Psoas muscle (tissue), 8 donors: ENCODE data around the gene DNM1L. TPM values are rescaled to one million over a fixed set of nuclear protein-coding genes. Genes with fewer than 3 reads are reported as not detected.

Experiments used
- ATAC-seq, 4 donors: fragments of 200-7000 bp; cut with Tn5 transposase; one replicate each; pipeline ENCODE4 v1.9.1; 2020; ENCODE audit warnings: moderate library complexity in 3 of 4, mild to moderate bottlenecking in 2 of 4
- DNase-seq, 2 donors: peaks; one replicate each; pipeline ENCODE4 v3.0.0-alpha.2; 2020
- H3K27ac ChIP-seq: fragments of 200-600 bp; one replicate; pipeline ENCODE4 v1.8.0; 2022
- H3K27me3 ChIP-seq, 3 donors: fragments of 200-600 bp in 1 of 3; one replicate each; pipeline versions ENCODE4 v1.6.1 to v1.8.0; 2013 to 2022; ENCODE audit warnings: low read length in 2 of 3, mild to moderate bottlenecking in 2 of 3, moderate library complexity in 1 of 3; ENCODE audit not compliant: insufficient read depth in 3 of 3
- H3K36me3 ChIP-seq, 2 donors: fragments of 200-600 bp in 1 of 2; one replicate each; pipeline versions ENCODE4 v1.6.1 to v1.8.0; 2013 to 2022; ENCODE audit warnings: low read depth in 1 of 2, mild to moderate bottlenecking in 1 of 2, moderate library complexity in 1 of 2; ENCODE audit not compliant: insufficient read depth in 1 of 2
- H3K4me1 ChIP-seq: fragments of 200-600 bp; one replicate; pipeline ENCODE4 v1.8.0; 2022
- H3K4me3 ChIP-seq: fragments of 200-600 bp; one replicate; pipeline ENCODE4 v1.8.0; 2022; ENCODE audit warnings: mild to moderate bottlenecking
- H3K9me3 ChIP-seq: fragments of 200-600 bp; one replicate; pipeline ENCODE4 v1.8.0; 2022
- CTCF ChIP-seq: fragments of 200-600 bp; IDR thresholded peaks from one replicate; pipeline ENCODE4 v1.8.0; 2022; ENCODE audit warnings: antibody characterized with exemption
- WGBS, 3 donors: extraction: QIAGEN DNeasy Blood & Tissue Kit; methylation state at CpG; one replicate each; pipeline versions ENCODE4 v1.1.6 to v1.1.7; 2013; 5-methylcytosine and 5-hydroxymethylcytosine counted together
- intact Hi-C, 2 donors: fragments of 100-400 bp; cut with DNase I; formaldehyde crosslinking; loops; one replicate each; pipeline versions ENCODE4 v1.11.0 to v1.14.2; 2022
- polyA plus RNA-seq, 3 donors: library from polyadenylated mRNA; stranded (reverse); fragments of 200-250 nt; gene quantifications; one replicate each; pipeline ENCODE4 v1.2.3, GENCODE V29; 2013
- total RNA-seq, 4 donors: library from RNA; stranded (reverse); fragmentation: NEBNext Ultra II Directional in 2 of 4; extraction: Animal tissue kit (Norgen Biotek cat#: 25700) in 2 of 4; gene quantifications; one replicate each; pipeline versions ENCODE4 v1.2.1 to v1.2.4, GENCODE V29; 2021 to 2023
- donor health status: healthy with polysubstance abuse.
- donor health status: DM: no; HTN: no; CAD: no; lungs with moderate emphysema.
- donor health status: Bipolar disorder and iron deficiency.
- donor health status: healthy.
- donor health status: DM: yes; HTN: yes; CAD: no.
- donor health status: DM: no; HTN: no; CAD: no.
- donor health status: DM: no; HTN: no; CAD: no.
- donor health status: DM: yes; HTN: yes; CAD: no.

The DNM1L gene
- total and polyA plus RNA-seq, 7 donors = 29.3 to 62.9 (median 40.1) TPM

GRCh38 chr12:32671930-32672780 is 6.9 kb upstream of the DNM1L start:
- H3K4me1 ChIP-seq = peaks cover 7% of the 10 kb centered on the region
- peak; percentile 63 for TF ChIP-seq CTCF
- peak; percentile 86 to 96 (median 90) for ATAC-seq
- H3K4me3 ChIP-seq = no peak overlapping the region
- DNase-seq = no peak
- H3K27me3 ChIP-seq = no peaks in the 10 kb centered on the region
- no peaks in the 10 kb centered on the region for H3K36me3 ChIP-seq
- H3K27ac ChIP-seq = no peak overlapping the region
- WGBS, 3 donors = 16 to 24% (median 20%) methylated on average over 11 of the region's 11 CpGs
- peaks cover 3% of the 10 kb centered on the region for H3K9me3 ChIP-seq
- intact Hi-C loops = loop anchor here (1.0 to 5.0 kb wide), 3 partner anchors 217 to 307 kb away; no protein-coding TSS in a partner anchor

GRCh38 chr12:32679920-32680237 is 778 bp downstream of the DNM1L start:
- no peak for TF ChIP-seq CTCF
- DNase-seq (no peak), ATAC-seq (no peak)
- Histone ChIP-seq H3K27ac (peak overlapping the region; percentile 90), H3K27me3 (no peaks in the 10 kb centered on the region), H3K4me1 (peaks cover 13% of the 10 kb centered on the region), H3K4me3 (peak overlapping the region; percentile 100), H3K9me3 (no peaks in the 10 kb centered on the region), H3K36me3 (no peaks in the 10 kb centered on the region)
- intact Hi-C loops = loop anchor here in 1 of 2 donors (5.0 kb wide), 1 partner anchor 313 kb away; no protein-coding TSS in a partner anchor
- WGBS, 3 donors = 0 to 1% (median 0%) methylated on average over 14 of the region's 14 CpGs

GRCh38 chr12:32680787-32681186 is 1.7 kb downstream of the DNM1L start:
- no peak for ATAC-seq
- H3K4me3 ChIP-seq = peak overlapping the region; percentile 100
- TF ChIP-seq CTCF = no peak
- intact Hi-C loops = no loop called here
- no peaks in the 10 kb centered on the region for H3K9me3 ChIP-seq
- DNase-seq = no peak
- no peaks in the 10 kb centered on the region for H3K27me3 ChIP-seq
- peaks cover 13% of the 10 kb centered on the region for H3K4me1 ChIP-seq
- no peaks in the 10 kb centered on the region for H3K36me3 ChIP-seq
- H3K27ac ChIP-seq = peak overlapping the region; percentile 90

- no peak for ATAC-seq
- peaks cover 13% of the 10 kb centered on the region for H3K4me1 ChIP-seq
- intact Hi-C loops = no loop called here
- WGBS, 3 donors = 84 to 87% (median 87%) methylated on average over 11 of the region's 11 CpGs
- H3K27ac ChIP-seq = no peak overlapping the region
- TF ChIP-seq CTCF = no peak
- H3K4me3 ChIP-seq = no peak overlapping the region
- no peaks in the 10 kb centered on the region for H3K36me3 ChIP-seq
- no peaks in the 10 kb centered on the region for H3K27me3 ChIP-seq
- no peak for DNase-seq
- no peaks in the 10 kb centered on the region for H3K9me3 ChIP-seq
Measured at GRCh38 chr12:32681272-32681671, 2.2 kb downstream of the DNM1L start.

GRCh38 chr12:32686340-32686739 is 7.2 kb downstream of the DNM1L start:
- no peak overlapping the region for H3K4me3 ChIP-seq
- no peak for TF ChIP-seq CTCF
- no peak overlapping the region for H3K27ac ChIP-seq
- 92 to 100% (median 94%) methylated on average over 1 of the region's 1 CpG for WGBS, 3 donors
- H3K4me1 ChIP-seq = peaks cover 6% of the 10 kb centered on the region
- no peaks in the 10 kb centered on the region for H3K27me3 ChIP-seq
- H3K9me3 ChIP-seq = no peaks in the 10 kb centered on the region
- ATAC-seq (no peak), DNase-seq (no peak)
- H3K36me3 ChIP-seq = no peaks in the 10 kb centered on the region
- intact Hi-C loops = no loop called here
